ENCODE results near the gene PARP12.

DNA sequence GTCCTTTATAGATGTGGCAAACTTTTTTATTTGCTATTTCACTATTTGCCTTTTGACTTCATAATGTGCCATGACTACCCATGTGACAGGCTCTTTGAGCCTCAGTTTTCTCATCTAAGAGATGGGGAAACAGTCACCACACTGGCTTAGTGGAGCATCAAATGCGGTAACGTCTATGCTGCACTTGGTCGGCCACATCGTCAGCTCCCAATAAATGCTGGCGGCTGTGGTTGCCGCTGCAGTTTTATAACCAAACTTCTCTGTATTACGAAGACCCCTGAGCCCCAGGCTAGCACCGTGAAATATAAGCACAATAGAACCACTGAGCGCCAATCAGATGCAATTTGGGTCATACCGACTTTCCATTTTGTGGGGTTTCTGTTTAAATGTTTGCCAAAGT is 56.2 kb downstream of the PARP12 start:
- TF ChIP-seq POLR2A (IDR thresholded peaks at IDR 0.05; ENCODE audit: low read depth, low read length): no peak
- no peak for TF ChIP-seq ESRRA (IDR thresholded peaks at IDR 0.05; ENCODE audit: low read length)
- TF ChIP-seq, protein P1, sequence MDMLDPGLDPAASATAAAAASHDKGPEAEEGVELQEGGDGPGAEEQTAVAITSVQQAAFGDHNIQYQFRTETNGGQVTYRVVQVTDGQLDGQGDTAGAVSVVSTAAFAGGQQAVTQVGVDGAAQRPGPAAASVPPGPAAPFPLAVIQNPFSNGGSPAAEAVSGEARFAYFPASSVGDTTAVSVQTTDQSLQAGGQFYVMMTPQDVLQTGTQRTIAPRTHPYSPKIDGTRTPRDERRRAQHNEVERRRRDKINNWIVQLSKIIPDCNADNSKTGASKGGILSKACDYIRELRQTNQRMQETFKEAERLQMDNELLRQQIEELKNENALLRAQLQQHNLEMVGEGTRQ (IDR thresholded peaks at IDR 0.05; ENCODE audit: borderline replicate concordance, low read depth, low read length): no peak
- TF ChIP-seq EZH2 (IDR thresholded peaks at IDR 0.05; ENCODE audit: borderline replicate concordance, control insufficient read depth, low read depth, low read length): no peak
- no peak for TF ChIP-seq SREBF2 (IDR thresholded peaks at IDR 0.05; ENCODE audit: low read length)
- TF ChIP-seq, protein P2, sequence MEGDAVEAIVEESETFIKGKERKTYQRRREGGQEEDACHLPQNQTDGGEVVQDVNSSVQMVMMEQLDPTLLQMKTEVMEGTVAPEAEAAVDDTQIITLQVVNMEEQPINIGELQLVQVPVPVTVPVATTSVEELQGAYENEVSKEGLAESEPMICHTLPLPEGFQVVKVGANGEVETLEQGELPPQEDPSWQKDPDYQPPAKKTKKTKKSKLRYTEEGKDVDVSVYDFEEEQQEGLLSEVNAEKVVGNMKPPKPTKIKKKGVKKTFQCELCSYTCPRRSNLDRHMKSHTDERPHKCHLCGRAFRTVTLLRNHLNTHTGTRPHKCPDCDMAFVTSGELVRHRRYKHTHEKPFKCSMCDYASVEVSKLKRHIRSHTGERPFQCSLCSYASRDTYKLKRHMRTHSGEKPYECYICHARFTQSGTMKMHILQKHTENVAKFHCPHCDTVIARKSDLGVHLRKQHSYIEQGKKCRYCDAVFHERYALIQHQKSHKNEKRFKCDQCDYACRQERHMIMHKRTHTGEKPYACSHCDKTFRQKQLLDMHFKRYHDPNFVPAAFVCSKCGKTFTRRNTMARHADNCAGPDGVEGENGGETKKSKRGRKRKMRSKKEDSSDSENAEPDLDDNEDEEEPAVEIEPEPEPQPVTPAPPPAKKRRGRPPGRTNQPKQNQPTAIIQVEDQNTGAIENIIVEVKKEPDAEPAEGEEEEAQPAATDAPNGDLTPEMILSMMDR (IDR thresholded peaks at IDR 0.05 in 2 of 3, conservative IDR thresholded peaks at IDR 0.05 in 1 of 3; ENCODE audit: control insufficient read depth in 2 of 3, extremely low read depth in 1 of 3, insufficient read depth in 1 of 3, low read depth in 3 of 3, low read length in 3 of 3): no peak
- TF ChIP-seq NFIC (IDR thresholded peaks at IDR 0.05; ENCODE audit: low read depth, low read length): no peak
- TF ChIP-seq SPI1 (IDR thresholded peaks at IDR 0.05; ENCODE audit: borderline replicate concordance, insufficient read depth, low read depth, low read length): no peak
- TF ChIP-seq, protein P3, sequence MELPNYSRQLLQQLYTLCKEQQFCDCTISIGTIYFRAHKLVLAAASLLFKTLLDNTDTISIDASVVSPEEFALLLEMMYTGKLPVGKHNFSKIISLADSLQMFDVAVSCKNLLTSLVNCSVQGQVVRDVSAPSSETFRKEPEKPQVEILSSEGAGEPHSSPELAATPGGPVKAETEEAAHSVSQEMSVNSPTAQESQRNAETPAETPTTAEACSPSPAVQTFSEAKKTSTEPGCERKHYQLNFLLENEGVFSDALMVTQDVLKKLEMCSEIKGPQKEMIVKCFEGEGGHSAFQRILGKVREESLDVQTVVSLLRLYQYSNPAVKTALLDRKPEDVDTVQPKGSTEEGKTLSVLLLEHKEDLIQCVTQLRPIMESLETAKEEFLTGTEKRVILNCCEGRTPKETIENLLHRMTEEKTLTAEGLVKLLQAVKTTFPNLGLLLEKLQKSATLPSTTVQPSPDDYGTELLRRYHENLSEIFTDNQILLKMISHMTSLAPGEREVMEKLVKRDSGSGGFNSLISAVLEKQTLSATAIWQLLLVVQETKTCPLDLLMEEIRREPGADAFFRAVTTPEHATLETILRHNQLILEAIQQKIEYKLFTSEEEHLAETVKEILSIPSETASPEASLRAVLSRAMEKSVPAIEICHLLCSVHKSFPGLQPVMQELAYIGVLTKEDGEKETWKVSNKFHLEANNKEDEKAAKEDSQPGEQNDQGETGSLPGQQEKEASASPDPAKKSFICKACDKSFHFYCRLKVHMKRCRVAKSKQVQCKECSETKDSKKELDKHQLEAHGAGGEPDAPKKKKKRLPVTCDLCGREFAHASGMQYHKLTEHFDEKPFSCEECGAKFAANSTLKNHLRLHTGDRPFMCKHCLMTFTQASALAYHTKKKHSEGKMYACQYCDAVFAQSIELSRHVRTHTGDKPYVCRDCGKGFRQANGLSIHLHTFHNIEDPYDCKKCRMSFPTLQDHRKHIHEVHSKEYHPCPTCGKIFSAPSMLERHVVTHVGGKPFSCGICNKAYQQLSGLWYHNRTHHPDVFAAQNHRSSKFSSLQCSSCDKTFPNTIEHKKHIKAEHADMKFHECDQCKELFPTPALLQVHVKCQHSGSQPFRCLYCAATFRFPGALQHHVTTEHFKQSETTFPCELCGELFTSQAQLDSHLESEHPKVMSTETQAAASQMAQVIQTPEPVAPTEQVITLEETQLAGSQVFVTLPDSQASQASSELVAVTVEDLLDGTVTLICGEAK (IDR thresholded peaks at IDR 0.05; ENCODE audit: borderline replicate concordance): no peak
